ENCODE data around the gene SHC3. TPM values are rescaled to one million over a fixed set of nuclear protein-coding genes. Genes with fewer than 3 reads are reported as not detected.

Gene SHC3
- total RNA-seq, 1 experiment from 2014 or later = 0.66 TPM

GRCh38 chr9:88965473-88965872 is 213.1 kb downstream of the SHC3 start:
- Histone ChIP-seq H4K20me1 (ENCODE audit: low read length) (no peaks in the 10 kb centered on the region), H3K4me2 (ENCODE audit: low read length) (no peak overlapping the region), H3K27me3 (ENCODE audit: low read length) (no peaks in the 10 kb centered on the region), H3F3A (ENCODE audit: low read length, unreplicated experiment) (no peaks in the 10 kb centered on the region), H3K36me3 (ENCODE audit: low read depth, low read length) (no peaks in the 10 kb centered on the region), H3K9me3 (ENCODE audit: low read length) (no peaks in the 10 kb centered on the region), H3K9ac (ENCODE audit: low read length) (no peak overlapping the region), H3K4me1 (ENCODE audit: insufficient read depth, low read length) (peaks cover 8% of the 10 kb centered on the region; the same call in 1 of the 2 replicates), H3K9me2 (replicated peaks; ENCODE audit: low read length) (no peaks in the 10 kb centered on the region), H2AFZ (ENCODE audit: low read length) (no peak overlapping the region), H3K27ac (ENCODE audit: low read length) (no peak overlapping the region), H3K4me3 (ENCODE audit: low read length) (no peak overlapping the region), H3K79me2 (ENCODE audit: low read length) (no peaks in the 10 kb centered on the region)
- no peak for ATAC-seq
- ChIA-PET CTCF (no interaction called here), POLR2A (ENCODE audit: unreplicated experiment) (no interaction called here)
- no peak for DNase-seq
- intact Hi-C loops (cut with micrococcal nuclease) = no loop called here
- no peak for TF ChIP-seq EZH2phosphoT487 (IDR thresholded peaks at IDR 0.05; ENCODE audit: borderline replicate concordance, low read length)
- TF ChIP-seq EZH2 (IDR thresholded peaks at IDR 0.05; ENCODE audit: low read length, unreplicated experiment) = no peak
- TF ChIP-seq CTCF (conservative IDR thresholded peaks at IDR 0.05; ENCODE audit: low read depth, low read length) = no peak
- no TSS peak for BruUV-seq (replicated peaks)

DNA sequence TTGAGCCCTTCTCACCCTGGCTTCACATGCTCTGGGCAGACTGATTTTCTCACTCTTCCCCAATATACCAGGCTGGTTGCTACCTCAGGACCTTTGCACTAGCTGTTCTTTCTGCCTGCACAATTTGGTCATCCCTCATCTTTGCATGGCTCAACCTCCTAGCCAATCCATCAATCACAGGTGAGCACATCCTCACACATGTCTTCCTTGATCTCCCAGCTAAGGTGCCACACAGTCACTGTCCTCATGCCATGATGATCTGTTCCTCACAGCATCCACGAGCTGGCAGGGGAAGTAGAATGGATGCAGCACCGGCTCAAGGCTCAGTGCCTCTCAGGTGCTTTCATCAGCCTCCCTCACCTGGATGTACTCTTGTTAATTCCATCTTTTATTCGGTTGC is 218.0 kb downstream of the SHC3 start:
- TF ChIP-seq EZH2 (IDR thresholded peaks at IDR 0.05; ENCODE audit: low read length, unreplicated experiment) (no peak), EZH2phosphoT487 (IDR thresholded peaks at IDR 0.05; ENCODE audit: borderline replicate concordance, low read length) (no peak), CTCF (conservative IDR thresholded peaks at IDR 0.05; ENCODE audit: low read depth, low read length) (no peak)
- DNase-seq = no peak
- Histone ChIP-seq H3K79me2 (ENCODE audit: low read length) (no peaks in the 10 kb centered on the region), H3K4me2 (ENCODE audit: low read length) (no peak overlapping the region), H2AFZ (ENCODE audit: low read length) (no peak overlapping the region), H3F3A (ENCODE audit: low read length, unreplicated experiment) (no peaks in the 10 kb centered on the region), H3K9ac (ENCODE audit: low read length) (no peak overlapping the region), H3K27me3 (ENCODE audit: low read length) (no peaks in the 10 kb centered on the region), H3K9me2 (replicated peaks; ENCODE audit: low read length) (no peaks in the 10 kb centered on the region), H3K27ac (ENCODE audit: low read length) (no peak overlapping the region), H3K4me1 (ENCODE audit: insufficient read depth, low read length) (no peaks in the 10 kb centered on the region), H3K4me3 (ENCODE audit: low read length) (no peak overlapping the region), H3K9me3 (ENCODE audit: low read length) (no peaks in the 10 kb centered on the region), H4K20me1 (ENCODE audit: low read length) (no peaks in the 10 kb centered on the region), H3K36me3 (ENCODE audit: low read depth, low read length) (no peaks in the 10 kb centered on the region)
- POLR2A ChIA-PET (ENCODE audit: unreplicated experiment) = no interaction called here
- intact Hi-C loops (cut with micrococcal nuclease) = no loop called here
- ATAC-seq = no peak
- BruUV-seq (replicated peaks) = no TSS peak
- CTCF ChIA-PET = no interaction called here

- ATAC-seq = no peak
- POLR2A ChIA-PET (ENCODE audit: unreplicated experiment) = no interaction called here
- H3K36me3 ChIP-seq (ENCODE audit: low read depth, low read length) = no peaks in the 10 kb centered on the region
- H3K27ac ChIP-seq (ENCODE audit: low read length) = no peak overlapping the region
- intact Hi-C loops (cut with micrococcal nuclease) = no loop called here
- H3K9ac ChIP-seq (ENCODE audit: low read length) = no peak overlapping the region
- H3K27me3 ChIP-seq (ENCODE audit: low read length) = no peaks in the 10 kb centered on the region
- no peaks in the 10 kb centered on the region for H3K4me1 ChIP-seq (ENCODE audit: insufficient read depth, low read length)
- TF ChIP-seq EZH2 (IDR thresholded peaks at IDR 0.05; ENCODE audit: low read length, unreplicated experiment) (no peak), CTCF (conservative IDR thresholded peaks at IDR 0.05; ENCODE audit: low read depth, low read length) (no peak), EZH2phosphoT487 (IDR thresholded peaks at IDR 0.05; ENCODE audit: borderline replicate concordance, low read length) (no peak)
- no peak for DNase-seq
- no peaks in the 10 kb centered on the region for H3K9me2 ChIP-seq (replicated peaks; ENCODE audit: low read length)
- BruUV-seq (replicated peaks) = no TSS peak
- no peaks in the 10 kb centered on the region for H3F3A ChIP-seq (ENCODE audit: low read length, unreplicated experiment)
- H4K20me1 ChIP-seq (ENCODE audit: low read length) = no peaks in the 10 kb centered on the region
- no peak overlapping the region for H3K4me3 ChIP-seq (ENCODE audit: low read length)
- no peak overlapping the region for H3K4me2 ChIP-seq (ENCODE audit: low read length)
- H2AFZ ChIP-seq (ENCODE audit: low read length) = no peak overlapping the region
- CTCF ChIA-PET = no interaction called here
- no peaks in the 10 kb centered on the region for H3K79me2 ChIP-seq (ENCODE audit: low read length)
- no peaks in the 10 kb centered on the region for H3K9me3 ChIP-seq (ENCODE audit: low read length)
Observed at GRCh38 chr9:88959727-88960469, 218.7 kb downstream of the SHC3 start.
